T-helper 9 cell (primary cell): ENCODE measurements around the gene EIF6.
"Not testable (repeated sequence)": the region's sequence is repeated elsewhere in the genome, so short reads cannot be mapped to it uniquely, and the experiment has no call there.

Experiments
- DNase-seq: peaks from one replicate; pipeline ENCODE4 v3.0.0-alpha.2; 2020

Gene EIF6

GRCh38 chr20:35254448-35254999 is 30.0 kb downstream of the EIF6 start:
- DNase-seq, result no peak

- no peak for DNase-seq
Observed at GRCh38 chr20:35253010-35253409, 31.6 kb downstream of the EIF6 start.

GRCh38 chr20:35252598-35252997 is 32.0 kb downstream of the EIF6 start:
- DNase-seq, result not testable (repeated sequence)

GRCh38 chr20:35252037-35252461 is 32.5 kb downstream of the EIF6 start:
- no peak for DNase-seq

GRCh38 chr20:35251613-35251940 is 33.0 kb downstream of the EIF6 start:
- no peak for DNase-seq

- no peak for DNase-seq
Observed at GRCh38 chr20:35248641-35249475, 35.7 kb downstream of the EIF6 start.

GRCh38 chr20:35246723-35247122 is 37.8 kb downstream of the EIF6 start:
- no peak for DNase-seq

- DNase-seq, result no peak
Observed at GRCh38 chr20:35243986-35244385, 40.6 kb downstream of the EIF6 start.

- DNase-seq, result no peak
Observed at GRCh38 chr20:35243317-35243716, 41.3 kb downstream of the EIF6 start.

- no peak for DNase-seq
Observed at GRCh38 chr20:35240811-35241293, 43.7 kb downstream of the EIF6 start.

- no peak for DNase-seq
Observed at GRCh38 chr20:35240083-35240810, 44.3 kb downstream of the EIF6 start.

GRCh38 chr20:35238735-35239134 is 45.8 kb downstream of the EIF6 start:
- DNase-seq, result no peak

- no peak for DNase-seq
Observed at GRCh38 chr20:35238170-35238569, 46.4 kb downstream of the EIF6 start.

GRCh38 chr20:35237486-35237885 is 47.1 kb downstream of the EIF6 start:
- no peak for DNase-seq

- DNase-seq, result no peak
Observed at GRCh38 chr20:35235881-35236280, 48.7 kb downstream of the EIF6 start.

GRCh38 chr20:35232575-35232974 is 52.0 kb downstream of the EIF6 start:
- no peak for DNase-seq
